ENCODE results near the gene DDX24.

GRCh38 chr14:93998871-93999403 is 82.1 kb downstream of the DDX24 start:
- TF ChIP-seq CTCF (IDR thresholded peaks at IDR 0.05), result no peak
- TF ChIP-seq POLR2A (IDR thresholded peaks at IDR 0.05), result no peak

Data from heart left ventricle (tissue), 13 donors.